Dedifferentiated amniotic fluid mesenchymal stem cell (primary cell): ENCODE data around the gene PCDH1.

Experiments
- DNase-seq: peaks from one replicate; pipeline ENCODE4 v3.0.0-alpha.2; 2016; ENCODE audit errors: extremely low spot score

Gene PCDH1

GRCh38 chr5:141807732-141808131, 70.5 kb downstream of the PCDH1 start:
- no peak for DNase-seq

- no peak for DNase-seq
Measured at GRCh38 chr5:141807329-141807728, 70.9 kb downstream of the PCDH1 start.

- no peak for DNase-seq
Measured at GRCh38 chr5:141806626-141807025, 71.6 kb downstream of the PCDH1 start.

- DNase-seq: no peak
Measured at GRCh38 chr5:141805874-141806595, 72.2 kb downstream of the PCDH1 start.

- DNase-seq: no peak
Measured at GRCh38 chr5:141804475-141804874, 73.7 kb downstream of the PCDH1 start.
